ENCODE data around the gene CHCHD4.

DNA sequence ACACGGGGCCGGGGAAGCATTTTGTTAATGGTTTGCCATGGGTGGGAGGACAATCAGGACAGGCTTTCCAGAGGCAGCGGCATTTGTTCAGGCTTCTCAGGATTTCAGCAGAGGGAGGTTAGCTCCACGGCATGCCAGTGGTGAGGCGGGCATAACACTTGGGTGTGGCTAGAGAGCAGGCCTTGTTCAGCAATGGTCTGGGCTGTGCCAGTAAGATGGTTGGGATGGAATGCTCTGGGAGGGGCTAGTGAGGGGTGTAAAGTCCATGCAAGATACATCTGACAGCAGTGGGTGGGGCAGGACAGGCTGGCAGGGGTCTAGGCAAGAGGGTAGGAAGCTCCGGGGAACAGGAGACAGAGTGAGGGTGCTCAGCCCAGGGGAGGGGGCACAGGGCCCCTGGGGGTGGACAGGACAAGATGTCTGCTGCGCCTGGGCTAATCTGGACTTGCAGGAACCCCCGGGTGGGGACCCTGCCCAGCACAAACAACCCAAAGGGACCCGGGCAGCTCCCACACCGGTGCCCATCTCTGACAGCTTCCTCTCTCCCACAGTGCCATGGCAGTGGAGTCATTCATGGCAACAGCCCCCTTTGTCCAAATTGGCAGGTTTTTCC lies 8.6 kb upstream of the CHCHD4 start:
- TF ChIP-seq, protein P1, sequence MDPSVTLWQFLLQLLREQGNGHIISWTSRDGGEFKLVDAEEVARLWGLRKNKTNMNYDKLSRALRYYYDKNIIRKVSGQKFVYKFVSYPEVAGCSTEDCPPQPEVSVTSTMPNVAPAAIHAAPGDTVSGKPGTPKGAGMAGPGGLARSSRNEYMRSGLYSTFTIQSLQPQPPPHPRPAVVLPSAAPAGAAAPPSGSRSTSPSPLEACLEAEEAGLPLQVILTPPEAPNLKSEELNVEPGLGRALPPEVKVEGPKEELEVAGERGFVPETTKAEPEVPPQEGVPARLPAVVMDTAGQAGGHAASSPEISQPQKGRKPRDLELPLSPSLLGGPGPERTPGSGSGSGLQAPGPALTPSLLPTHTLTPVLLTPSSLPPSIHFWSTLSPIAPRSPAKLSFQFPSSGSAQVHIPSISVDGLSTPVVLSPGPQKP (IDR thresholded peaks at IDR 0.05; ENCODE audit: low read depth, low read length) = no peak
- TF ChIP-seq MYC (IDR thresholded peaks at IDR 0.05; ENCODE audit: borderline replicate concordance, low read length) = no peak
- TF ChIP-seq, protein P2, sequence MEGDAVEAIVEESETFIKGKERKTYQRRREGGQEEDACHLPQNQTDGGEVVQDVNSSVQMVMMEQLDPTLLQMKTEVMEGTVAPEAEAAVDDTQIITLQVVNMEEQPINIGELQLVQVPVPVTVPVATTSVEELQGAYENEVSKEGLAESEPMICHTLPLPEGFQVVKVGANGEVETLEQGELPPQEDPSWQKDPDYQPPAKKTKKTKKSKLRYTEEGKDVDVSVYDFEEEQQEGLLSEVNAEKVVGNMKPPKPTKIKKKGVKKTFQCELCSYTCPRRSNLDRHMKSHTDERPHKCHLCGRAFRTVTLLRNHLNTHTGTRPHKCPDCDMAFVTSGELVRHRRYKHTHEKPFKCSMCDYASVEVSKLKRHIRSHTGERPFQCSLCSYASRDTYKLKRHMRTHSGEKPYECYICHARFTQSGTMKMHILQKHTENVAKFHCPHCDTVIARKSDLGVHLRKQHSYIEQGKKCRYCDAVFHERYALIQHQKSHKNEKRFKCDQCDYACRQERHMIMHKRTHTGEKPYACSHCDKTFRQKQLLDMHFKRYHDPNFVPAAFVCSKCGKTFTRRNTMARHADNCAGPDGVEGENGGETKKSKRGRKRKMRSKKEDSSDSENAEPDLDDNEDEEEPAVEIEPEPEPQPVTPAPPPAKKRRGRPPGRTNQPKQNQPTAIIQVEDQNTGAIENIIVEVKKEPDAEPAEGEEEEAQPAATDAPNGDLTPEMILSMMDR (IDR thresholded peaks at IDR 0.05) = no peak
- TF ChIP-seq RFX5 (IDR thresholded peaks at IDR 0.05) = no peak
- no peak for TF ChIP-seq SREBF2 (IDR thresholded peaks at IDR 0.05)
- TF ChIP-seq CHD2 (IDR thresholded peaks at IDR 0.05; ENCODE audit: low read length, partially characterized antibody) = no peak
- TF ChIP-seq KDM5A (IDR thresholded peaks at IDR 0.05) = no peak
- no peak for TF ChIP-seq POLR2A (IDR thresholded peaks at IDR 0.05; ENCODE audit: low read length)
- TF ChIP-seq HEYL (CRISPR knock-in tag; IDR thresholded peaks at IDR 0.05) = no peak
